Kidney (tissue), 14 donors: ENCODE results near the gene PCBP4. TPM values are rescaled to one million over a fixed set of nuclear protein-coding genes. Genes with fewer than 3 reads are reported as not detected.

Experiments used
- DNase-seq, 5 donors: peaks; one replicate each; pipeline ENCODE4 v3.0.0-alpha.2; 2013 to 2020
- FAIRE-seq: peaks from 2 replicates; lab custom pipeline; 2012; peaks lifted over from hg19 to GRCh38; lab: Jason Lieb, UNC
- H3K27ac ChIP-seq, 2 donors: one replicate each; pipeline ENCODE4 v1.7.0; 2013; ENCODE audit warnings: low read depth in 2 of 2, low read length in 2 of 2, inconsistent platforms in 1 of 2
- H3K27me3 ChIP-seq: one replicate; pipeline ENCODE4 v1.7.1; 2013; ENCODE audit warnings: low read length, inconsistent platforms; ENCODE audit not compliant: control insufficient read depth, insufficient read depth
- H3K36me3 ChIP-seq, 3 donors: one replicate each; pipeline versions ENCODE4 v1.7.0 to v1.7.1; 2013; ENCODE audit warnings: low read length in 3 of 3, control low read depth in 1 of 3, inconsistent platforms in 1 of 3; ENCODE audit not compliant: insufficient read depth in 3 of 3, control insufficient read depth in 2 of 3
- H3K4me1 ChIP-seq, 3 donors: one replicate each; pipeline versions ENCODE4 v1.7.0 to v1.7.1; 2013; ENCODE audit warnings: low read length in 3 of 3, inconsistent platforms in 1 of 3, low read depth in 1 of 3; ENCODE audit not compliant: control insufficient read depth in 2 of 3, insufficient read depth in 2 of 3
- H3K4me3 ChIP-seq, 3 donors: one replicate each; pipeline versions ENCODE4 v1.7.0 to v1.8.1; 2013; ENCODE audit warnings: low read length in 3 of 3, control low read depth in 1 of 3, inconsistent platforms in 1 of 3
- H3K9ac ChIP-seq, 3 donors: one replicate each; pipeline versions ENCODE4 v1.7.0 to v1.7.1; 2013; ENCODE audit warnings: low read length in 3 of 3, control low read depth in 1 of 3, inconsistent platforms in 1 of 3
- H3K9me3 ChIP-seq, 3 donors: one replicate each; pipeline versions ENCODE4 v1.7.0 to v1.7.1; 2013; ENCODE audit warnings: low read length in 3 of 3, control low read depth in 1 of 3, inconsistent platforms in 1 of 3; ENCODE audit not compliant: control insufficient read depth in 2 of 3, insufficient read depth in 1 of 3
- intact Hi-C: fragments of 100-400 bp; cut with DNase I; formaldehyde crosslinking; loops from one replicate; pipeline ENCODE4 v1.11.1; 2022
- polyA plus RNA-seq: library from polyadenylated mRNA; stranded (reverse); fragments of 350-450 nt; fragmentation: Illumina TruSeq; extraction: RNeasy Lipid Tissue Mini Kit (QIAGEN cat#74804); gene quantifications from one replicate; pipeline ENCODE4 v1.2.3, GENCODE V29; 2014; ENCODE audit warnings: low read depth, low replicate concordance; ENCODE audit not compliant: insufficient read depth
- total RNA-seq: library from RNA; stranded (reverse); fragmentation: NEBNext Ultra II Directional; extraction: Animal tissue kit (Norgen Biotek cat#: 25700); gene quantifications from one replicate; pipeline ENCODE4 v1.2.1, GENCODE V29; 2021
- TF ChIP-seq, protein P1 (sequence below): IDR thresholded peaks from 3 replicates; pipeline ENCODE4 v1.5.1; 2012; ENCODE audit warnings: mild to moderate bottlenecking, moderate library complexity, borderline replicate concordance; ENCODE audit not compliant: insufficient read depth; ENCODE audit errors: extremely low read depth
- donor health status: control.
- donor health status: control.
- donor health status: control.
- donor health status: control.
- donor health status: control.
- donor health status: DM: yes; HTN: yes; CAD: no.
- donor health status: Normal renal cell carcinoma (clear cell type).

Gene PCBP4
- total and polyA plus RNA-seq, 2 donors from 2014 or later = 31.7 to 34.0 TPM

DNA sequence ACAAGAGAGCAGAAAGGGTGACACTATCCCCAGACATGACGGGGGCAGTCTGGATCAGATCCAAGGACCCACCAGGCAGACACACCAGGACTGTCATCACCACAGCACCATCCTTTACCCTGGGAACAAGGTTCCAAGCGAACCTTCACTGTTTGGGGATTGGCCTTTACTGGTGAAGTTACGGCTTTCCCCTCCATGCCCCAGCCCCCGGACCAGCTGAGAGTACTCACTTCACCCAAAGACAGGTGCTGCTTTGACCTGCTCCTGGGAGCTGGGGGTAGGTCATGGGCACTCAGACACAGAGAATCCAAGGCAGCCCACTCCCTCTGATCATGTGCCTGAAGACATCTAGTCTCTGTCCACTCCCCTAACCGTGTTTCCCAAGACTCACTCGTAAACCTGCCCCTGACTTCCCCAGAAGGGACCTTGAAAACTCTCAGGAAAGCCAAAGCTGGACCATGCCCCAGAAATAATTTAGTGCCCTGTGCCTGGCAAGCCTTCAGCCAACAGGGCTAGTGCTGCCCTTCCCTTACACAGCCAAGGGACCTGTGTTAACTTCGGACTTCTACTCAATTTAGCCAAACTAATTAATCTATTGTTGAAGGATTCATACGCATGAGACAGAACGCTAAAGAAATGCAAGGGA lies 28.4 kb downstream of the PCBP4 start:
- H3K9ac ChIP-seq = no peak overlapping the region
- no peak overlapping the region for H3K4me3 ChIP-seq
- intact Hi-C loops = no loop called here
- FAIRE-seq (no peak), DNase-seq (peak in 1 of 5 donors; percentile 22)
- no peak overlapping the region for H3K27ac ChIP-seq
- H3K9me3 ChIP-seq = no peaks in the 10 kb centered on the region
- peaks cover 0 to 25% (median 18%) of the 10 kb centered on the region in 3 donors for H3K36me3 ChIP-seq
- H3K27me3 ChIP-seq = no peaks in the 10 kb centered on the region
- TF ChIP-seq, protein P1, sequence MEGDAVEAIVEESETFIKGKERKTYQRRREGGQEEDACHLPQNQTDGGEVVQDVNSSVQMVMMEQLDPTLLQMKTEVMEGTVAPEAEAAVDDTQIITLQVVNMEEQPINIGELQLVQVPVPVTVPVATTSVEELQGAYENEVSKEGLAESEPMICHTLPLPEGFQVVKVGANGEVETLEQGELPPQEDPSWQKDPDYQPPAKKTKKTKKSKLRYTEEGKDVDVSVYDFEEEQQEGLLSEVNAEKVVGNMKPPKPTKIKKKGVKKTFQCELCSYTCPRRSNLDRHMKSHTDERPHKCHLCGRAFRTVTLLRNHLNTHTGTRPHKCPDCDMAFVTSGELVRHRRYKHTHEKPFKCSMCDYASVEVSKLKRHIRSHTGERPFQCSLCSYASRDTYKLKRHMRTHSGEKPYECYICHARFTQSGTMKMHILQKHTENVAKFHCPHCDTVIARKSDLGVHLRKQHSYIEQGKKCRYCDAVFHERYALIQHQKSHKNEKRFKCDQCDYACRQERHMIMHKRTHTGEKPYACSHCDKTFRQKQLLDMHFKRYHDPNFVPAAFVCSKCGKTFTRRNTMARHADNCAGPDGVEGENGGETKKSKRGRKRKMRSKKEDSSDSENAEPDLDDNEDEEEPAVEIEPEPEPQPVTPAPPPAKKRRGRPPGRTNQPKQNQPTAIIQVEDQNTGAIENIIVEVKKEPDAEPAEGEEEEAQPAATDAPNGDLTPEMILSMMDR = no peak
- H3K4me1 ChIP-seq = peaks cover 0 to 17% (median 15%) of the 10 kb centered on the region in 3 donors

DNA sequence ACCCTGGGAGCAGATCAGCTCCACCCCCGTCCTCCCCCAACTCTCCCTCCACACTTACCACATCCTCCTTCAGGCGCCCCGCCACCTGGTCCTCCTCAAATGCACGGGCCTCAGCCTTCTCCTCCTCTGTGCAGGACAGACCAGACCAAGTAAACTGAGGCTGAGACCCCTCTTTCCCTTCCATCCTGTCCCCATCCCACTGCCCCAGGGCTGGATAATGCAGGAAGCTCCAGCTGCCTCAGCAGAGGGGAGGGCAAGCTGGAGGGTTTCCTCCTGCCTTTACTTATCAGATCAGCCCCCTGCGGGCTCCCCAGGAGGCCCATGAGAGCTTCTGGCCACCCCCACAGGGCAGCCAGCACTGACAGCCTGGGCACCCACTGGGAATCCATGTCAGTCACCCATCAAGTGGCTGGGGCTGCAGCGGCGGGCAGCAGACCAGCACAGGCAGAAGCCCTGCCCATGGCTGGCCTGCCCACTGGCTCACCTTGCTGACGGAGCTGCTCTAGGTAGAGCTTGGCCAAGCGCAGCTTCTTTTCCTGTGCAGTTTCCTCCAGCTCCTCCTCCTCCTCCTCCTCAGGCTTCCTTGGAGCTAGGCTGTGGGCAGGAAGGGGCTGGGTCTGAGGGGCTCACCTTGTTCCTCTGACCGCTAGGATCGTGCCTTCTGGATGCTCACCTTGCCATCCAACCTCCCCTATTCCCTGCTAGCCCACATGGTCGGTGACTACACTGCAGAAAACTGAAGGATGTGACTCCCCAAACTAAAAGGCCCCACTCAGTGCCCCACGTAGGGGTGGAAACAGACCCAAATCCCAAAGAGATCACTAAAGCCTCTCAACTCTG lies 29.4 kb downstream of the PCBP4 start:
- H3K9ac ChIP-seq = no peak overlapping the region
- no peaks in the 10 kb centered on the region for H3K9me3 ChIP-seq
- no peaks in the 10 kb centered on the region for H3K27me3 ChIP-seq
- TF ChIP-seq, protein P1 = no peak
- H3K4me1 ChIP-seq = peaks cover 0 to 12% (median 10%) of the 10 kb centered on the region in 3 donors
- FAIRE-seq (no peak), DNase-seq (peak in 1 of 5 donors; percentile 48)
- peaks cover 0 to 31% (median 18%) of the 10 kb centered on the region in 3 donors for H3K36me3 ChIP-seq
- H3K27ac ChIP-seq = no peak overlapping the region
- intact Hi-C loops = no loop called here
- H3K4me3 ChIP-seq = no peak overlapping the region

DNA sequence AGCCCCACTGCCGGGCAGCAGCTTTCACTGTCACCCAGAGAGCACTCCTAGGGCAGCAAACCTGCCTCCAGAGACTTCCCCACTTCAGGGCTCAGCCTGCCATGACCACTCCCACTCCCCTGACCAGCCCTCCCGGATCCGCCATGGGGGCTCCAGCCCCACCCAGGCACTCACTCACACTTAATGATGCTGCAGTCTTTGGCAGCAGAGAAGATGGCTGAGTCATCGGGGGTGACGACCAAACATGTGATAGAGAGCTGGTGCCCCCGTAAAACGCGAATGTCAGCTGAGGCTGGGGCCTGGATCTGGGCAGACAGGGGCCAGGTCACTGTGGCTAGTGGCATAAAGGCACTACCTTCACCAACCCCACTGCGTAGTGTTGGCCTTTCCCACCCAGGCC lies 30.2 kb downstream of the PCBP4 start:
- Histone ChIP-seq H3K4me3 (no peak overlapping the region), H3K27ac (no peak overlapping the region), H3K36me3 (peaks cover 0 to 31% (median 20%) of the 10 kb centered on the region in 3 donors), H3K9ac (no peak overlapping the region), H3K27me3 (no peaks in the 10 kb centered on the region), H3K9me3 (no peaks in the 10 kb centered on the region), H3K4me1 (peaks cover 0 to 7% (median 5%) of the 10 kb centered on the region in 3 donors)
- peak in 1 of 5 donors; percentile 58 for DNase-seq
- no peak for FAIRE-seq
- intact Hi-C loops = no loop called here
- TF ChIP-seq, protein P1 = no peak
